GM18502 (cell line): Measurements from ENCODE around the gene MT1HL1.

Source experiments
- ATAC-seq: cut with Tn5 transposase; IDR thresholded peaks from one replicate; pipeline ENCODE4 v1.9.1; 2021; ENCODE audit warnings: mild to moderate bottlenecking; ENCODE audit not compliant: unreplicated experiment, poor library complexity

Gene MT1HL1

GRCh38 chr1:237025358-237026074 lies 21.3 kb upstream of the MT1HL1 start:
- no peak for ATAC-seq

- ATAC-seq, result no peak
These were observed 14.7 kb upstream of the MT1HL1 start for GRCh38 chr1:237018896-237019295.

GRCh38 chr1:237016626-237017025 lies 12.4 kb upstream of the MT1HL1 start:
- no peak for ATAC-seq

- ATAC-seq, result no peak
These were observed 9.4 kb upstream of the MT1HL1 start for GRCh38 chr1:237013608-237014007.

GRCh38 chr1:237012788-237013383 lies 8.6 kb upstream of the MT1HL1 start:
- no peak for ATAC-seq

- ATAC-seq, result no peak
These were observed 8.1 kb upstream of the MT1HL1 start for GRCh38 chr1:237012361-237012760.

GRCh38 chr1:237011432-237011831 lies 7.2 kb upstream of the MT1HL1 start:
- ATAC-seq, result no peak

GRCh38 chr1:237009611-237010010 lies 5.4 kb upstream of the MT1HL1 start:
- ATAC-seq, result no peak

- no peak for ATAC-seq
These were observed 3.1 kb upstream of the MT1HL1 start for GRCh38 chr1:237007147-237007881.

GRCh38 chr1:237005674-237006073 lies 1.4 kb upstream of the MT1HL1 start:
- no peak for ATAC-seq

GRCh38 chr1:237003516-237003915 lies 725 bp downstream of the MT1HL1 start:
- ATAC-seq, result no peak

- ATAC-seq, result no peak
These were observed 4.0 kb downstream of the MT1HL1 start for GRCh38 chr1:237000191-237000590.

- ATAC-seq, result no peak
These were observed 5.7 kb downstream of the MT1HL1 start for GRCh38 chr1:236998546-236998945.

GRCh38 chr1:236997882-236998281 lies 6.4 kb downstream of the MT1HL1 start:
- ATAC-seq, result no peak

- ATAC-seq, result no peak
These were observed 6.9 kb downstream of the MT1HL1 start for GRCh38 chr1:236997361-236997760.

GRCh38 chr1:236994450-236994849 lies 9.8 kb downstream of the MT1HL1 start:
- ATAC-seq, result no peak

GRCh38 chr1:236992449-236992848 lies 11.8 kb downstream of the MT1HL1 start:
- no peak for ATAC-seq

- peak; percentile 84 for ATAC-seq
These were observed 14.2 kb downstream of the MT1HL1 start for GRCh38 chr1:236990052-236990445.

GRCh38 chr1:236989290-236990051 lies 14.8 kb downstream of the MT1HL1 start:
- ATAC-seq, result no peak

GRCh38 chr1:236983818-236984217 lies 20.4 kb downstream of the MT1HL1 start:
- ATAC-seq, result no peak

GRCh38 chr1:236982380-236982779 lies 21.9 kb downstream of the MT1HL1 start:
- no peak for ATAC-seq
